Stimulated activated CD8-positive, alpha-beta memory T cell treated with anti-CD3 and anti-CD28 coated beads, Interleukin-12 subunit alpha, Interleukin-12 subunit beta, amount 100 ng/mL, for 24 hours (primary cell): ENCODE results near the gene SNX7.

Experiments
- DNase-seq: peaks from one replicate; pipeline ENCODE4 v3.0.0-alpha.2; 2020; ENCODE audit errors: extremely low read depth

The SNX7 gene

DNA sequence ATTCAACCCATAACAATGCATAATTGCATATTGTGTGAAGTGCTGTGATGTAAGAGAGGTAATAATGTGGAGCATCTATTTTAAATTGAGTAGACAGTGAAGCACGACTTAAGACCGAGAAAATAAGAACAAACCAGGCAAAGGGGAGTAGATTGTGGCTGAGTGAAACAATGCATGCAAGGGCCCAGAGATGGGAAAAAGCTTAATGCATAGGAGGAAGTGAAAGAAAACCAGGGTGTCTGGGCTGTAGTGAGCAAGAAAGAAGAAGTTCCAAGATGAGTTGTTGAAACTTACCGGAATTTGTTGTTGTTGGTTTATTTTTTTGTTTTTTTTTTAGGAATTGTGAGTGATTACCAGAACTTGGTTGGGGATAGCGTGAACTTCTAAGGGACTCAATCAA, 104.7 kb downstream of the SNX7 start:
- no peak for DNase-seq

DNA sequence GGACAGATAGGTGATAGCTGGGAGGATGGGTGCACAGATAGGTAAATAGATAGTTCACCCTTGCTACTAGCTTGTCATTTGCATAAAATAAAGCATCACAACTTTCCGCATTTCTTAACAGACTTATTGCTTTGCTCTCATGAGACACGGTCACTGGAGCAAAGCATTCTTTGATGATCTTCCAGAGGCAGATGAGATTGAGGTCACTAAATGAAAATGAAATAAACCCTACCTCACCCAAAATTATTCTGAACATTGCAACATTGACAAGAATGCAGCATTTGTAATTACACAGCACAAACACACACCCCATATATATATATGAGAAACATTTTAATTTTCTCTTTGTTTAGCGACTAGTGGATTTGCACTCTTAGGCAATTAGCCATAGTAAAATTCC, 107.6 kb downstream of the SNX7 start:
- DNase-seq = no peak

DNA sequence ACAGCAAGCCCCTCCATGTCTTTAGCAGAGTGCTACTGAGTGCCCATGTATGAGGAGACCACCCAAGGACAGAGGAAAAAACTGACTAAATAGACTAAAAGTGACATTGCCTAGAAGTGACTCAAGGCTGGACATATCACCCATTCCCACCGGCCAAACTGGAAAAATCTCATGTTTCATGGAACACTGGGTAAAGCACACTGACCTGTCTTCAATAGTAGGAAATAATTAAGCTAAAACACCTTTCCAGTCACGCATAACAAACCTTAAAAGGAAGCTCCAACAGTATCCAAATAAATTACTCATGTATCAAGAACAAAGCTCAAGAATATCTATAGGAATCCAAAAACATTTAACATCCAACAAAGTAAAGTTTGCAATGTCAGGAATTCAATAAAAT, 120.4 kb downstream of the SNX7 start:
- no peak for DNase-seq

DNA sequence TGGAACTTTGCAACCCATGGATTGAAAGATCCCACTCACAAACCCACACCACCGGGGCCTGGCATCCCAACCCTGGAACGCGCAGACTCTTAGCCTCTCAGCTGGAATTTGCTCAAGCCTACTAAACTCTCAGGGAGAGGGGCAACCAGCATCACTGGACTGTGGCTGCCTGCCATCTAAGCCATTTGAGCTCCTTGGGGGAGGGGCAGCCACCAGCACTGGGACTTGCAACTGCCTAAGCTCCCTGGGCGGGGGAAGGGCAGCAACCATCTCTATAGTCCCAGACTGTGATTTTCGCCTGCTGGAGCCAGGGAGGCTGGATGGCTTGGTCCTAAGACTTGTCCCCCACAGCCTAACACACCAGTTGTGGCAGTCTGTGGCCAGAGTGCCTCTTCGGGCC, 122.3 kb downstream of the SNX7 start:
- DNase-seq = no peak

DNA sequence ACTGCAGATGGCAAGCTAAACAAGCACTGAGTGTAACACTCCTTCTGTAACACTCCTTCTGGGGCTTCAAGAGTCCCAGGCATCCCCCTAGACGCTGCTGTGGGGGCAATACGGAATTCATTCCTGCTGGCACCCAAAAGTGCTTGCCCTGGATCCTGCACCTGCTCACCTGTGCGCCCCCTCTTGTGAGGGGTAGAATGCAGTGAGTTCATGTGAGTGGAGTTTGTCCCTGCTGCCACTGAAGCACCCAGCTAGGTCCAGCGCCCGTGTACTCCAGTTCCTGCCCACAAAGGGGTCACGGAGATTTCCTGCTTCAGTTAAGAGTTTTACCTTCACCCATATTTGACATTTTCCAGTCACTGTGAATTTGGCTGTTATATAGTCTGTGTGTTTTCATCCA, 130.0 kb downstream of the SNX7 start:
- no peak for DNase-seq

DNA sequence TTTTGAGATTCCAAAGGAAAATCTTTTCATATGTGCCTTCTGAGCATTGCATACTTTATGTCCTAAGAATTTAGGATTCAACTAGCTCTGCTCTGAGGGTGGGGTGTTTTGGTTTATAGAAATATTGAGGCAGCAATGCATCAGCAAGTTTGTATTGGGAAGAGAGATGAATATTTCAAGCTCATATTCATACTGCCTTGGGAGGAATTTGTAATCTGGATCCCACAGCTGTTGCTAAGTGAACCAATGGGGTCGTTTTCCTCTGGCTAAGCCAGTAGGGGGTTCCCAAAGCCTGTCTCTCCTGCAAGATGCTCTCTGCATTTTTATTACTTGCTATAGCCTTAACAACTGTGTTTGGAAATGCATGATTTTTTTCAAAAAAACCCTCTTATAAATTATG, 130.6 kb downstream of the SNX7 start:
- DNase-seq = no peak

DNA sequence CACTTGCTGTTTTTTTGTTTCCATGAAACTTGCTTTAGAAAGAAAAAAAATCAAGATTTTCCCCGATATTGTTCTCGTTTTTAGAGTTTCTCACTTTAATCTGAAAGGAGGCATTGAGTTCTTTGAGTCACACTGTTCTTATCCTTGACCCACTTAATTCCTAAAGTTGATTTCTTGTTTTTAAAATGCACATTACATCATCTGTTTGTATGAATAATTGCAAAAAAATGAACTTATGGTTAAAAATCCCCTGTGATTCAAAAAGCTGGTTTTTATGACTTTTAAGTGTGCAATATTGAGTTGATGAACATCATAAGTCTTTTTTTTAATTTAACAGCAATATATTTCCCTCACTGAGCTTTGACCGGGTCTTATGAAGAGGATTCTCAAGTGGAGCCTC, 131.6 kb downstream of the SNX7 start:
- DNase-seq = no peak

DNA sequence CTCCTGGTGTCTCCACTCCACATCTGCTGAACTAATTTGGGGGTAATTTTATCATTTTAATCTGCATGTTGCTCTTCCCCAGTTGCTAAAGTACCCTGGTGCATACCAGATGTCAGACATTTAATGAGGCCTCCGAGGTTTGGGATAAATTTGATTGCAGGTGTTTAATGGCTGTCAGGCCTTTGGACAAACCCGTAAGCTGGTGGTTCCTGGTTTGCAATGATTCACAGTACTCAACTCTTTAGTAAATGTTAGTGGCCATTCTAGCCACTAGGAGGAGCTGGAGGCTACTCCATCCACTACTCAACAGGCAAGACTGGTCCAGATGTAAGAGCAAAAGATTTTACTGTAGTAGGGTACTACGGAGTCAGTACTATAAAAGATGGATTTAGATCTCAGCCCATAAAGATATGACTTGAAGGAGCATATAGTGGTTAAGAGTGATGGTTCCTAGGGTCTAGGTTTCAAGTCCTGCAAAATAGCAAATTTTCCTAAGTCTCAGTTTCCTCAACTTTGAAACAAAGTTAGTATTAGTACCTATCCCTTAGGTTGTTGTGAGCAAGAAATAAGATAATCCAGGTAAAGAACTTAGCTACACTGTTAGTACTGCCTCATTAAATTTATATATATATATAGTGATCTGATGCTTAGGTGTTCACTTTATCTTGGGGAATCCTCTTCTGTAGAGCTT, 132.8 kb downstream of the SNX7 start:
- DNase-seq = peak; percentile 1

DNA sequence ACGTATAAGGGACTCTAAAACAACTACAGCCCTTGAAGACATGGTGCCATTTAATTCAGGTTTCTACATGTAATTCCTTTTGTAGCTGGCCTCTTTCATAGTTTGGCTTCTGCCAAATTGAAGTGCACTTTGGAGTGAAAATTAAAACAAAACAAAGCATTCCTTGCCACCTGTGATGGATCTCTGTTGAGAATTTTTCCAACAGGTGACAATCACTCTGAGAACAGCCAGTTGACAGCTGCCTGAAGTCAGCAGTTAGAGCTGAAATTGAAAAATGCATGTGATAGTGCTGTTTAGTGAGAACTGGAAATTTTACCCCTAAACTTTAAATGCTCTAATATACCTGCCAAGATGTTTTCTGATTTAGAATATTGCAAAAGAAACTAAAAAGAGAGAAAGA, 134.5 kb downstream of the SNX7 start:
- DNase-seq = no peak

DNA sequence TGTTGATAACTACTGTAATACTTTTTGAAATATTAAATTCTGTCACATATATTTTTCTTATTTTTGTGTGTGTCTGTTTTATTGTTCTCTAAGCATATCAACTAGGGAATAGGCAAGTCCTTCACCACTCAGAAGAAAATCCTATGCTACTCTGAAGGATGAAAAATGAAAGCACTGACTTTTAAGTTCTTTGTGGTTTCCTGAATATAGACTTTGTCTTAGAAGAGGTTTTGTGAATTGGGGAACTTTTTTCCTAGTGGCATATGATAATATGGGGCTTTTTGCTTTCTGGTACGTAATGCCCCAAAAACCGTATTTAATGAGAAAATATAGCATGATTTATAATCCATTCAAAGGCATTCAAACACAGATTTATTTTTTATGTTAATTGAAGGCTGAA, 136.0 kb downstream of the SNX7 start:
- DNase-seq = no peak
